ENCODE measurements around the gene SETD9.

DNA sequence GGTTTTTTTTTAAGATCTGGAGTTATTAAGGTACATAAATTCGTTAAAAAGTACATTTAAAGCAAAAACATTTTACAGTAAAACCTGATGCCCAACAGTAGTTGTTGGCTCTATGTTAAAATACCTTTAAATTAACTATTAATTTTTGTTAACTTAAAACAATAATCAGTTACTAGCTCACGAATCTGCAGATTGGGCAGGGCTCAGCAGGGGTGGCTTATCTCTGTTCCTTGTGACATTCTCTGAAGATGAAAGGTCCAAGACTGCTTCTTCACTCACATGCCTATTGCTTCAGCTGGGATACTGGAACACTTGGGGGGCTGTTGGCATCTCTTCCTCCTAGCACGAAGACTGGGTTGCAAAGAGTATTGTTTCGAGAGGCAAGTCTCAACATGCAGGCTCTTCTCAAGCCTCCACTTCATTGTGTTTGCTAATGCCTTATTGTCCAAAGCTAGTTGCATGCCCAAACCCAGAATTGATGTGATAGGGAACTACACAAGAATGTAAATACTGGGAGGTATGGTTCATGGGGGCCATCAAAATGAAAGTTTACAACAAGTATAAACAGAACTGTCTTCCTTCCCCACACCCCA lies 47.4 kb upstream of the SETD9 start:
- TF ChIP-seq, protein P1, sequence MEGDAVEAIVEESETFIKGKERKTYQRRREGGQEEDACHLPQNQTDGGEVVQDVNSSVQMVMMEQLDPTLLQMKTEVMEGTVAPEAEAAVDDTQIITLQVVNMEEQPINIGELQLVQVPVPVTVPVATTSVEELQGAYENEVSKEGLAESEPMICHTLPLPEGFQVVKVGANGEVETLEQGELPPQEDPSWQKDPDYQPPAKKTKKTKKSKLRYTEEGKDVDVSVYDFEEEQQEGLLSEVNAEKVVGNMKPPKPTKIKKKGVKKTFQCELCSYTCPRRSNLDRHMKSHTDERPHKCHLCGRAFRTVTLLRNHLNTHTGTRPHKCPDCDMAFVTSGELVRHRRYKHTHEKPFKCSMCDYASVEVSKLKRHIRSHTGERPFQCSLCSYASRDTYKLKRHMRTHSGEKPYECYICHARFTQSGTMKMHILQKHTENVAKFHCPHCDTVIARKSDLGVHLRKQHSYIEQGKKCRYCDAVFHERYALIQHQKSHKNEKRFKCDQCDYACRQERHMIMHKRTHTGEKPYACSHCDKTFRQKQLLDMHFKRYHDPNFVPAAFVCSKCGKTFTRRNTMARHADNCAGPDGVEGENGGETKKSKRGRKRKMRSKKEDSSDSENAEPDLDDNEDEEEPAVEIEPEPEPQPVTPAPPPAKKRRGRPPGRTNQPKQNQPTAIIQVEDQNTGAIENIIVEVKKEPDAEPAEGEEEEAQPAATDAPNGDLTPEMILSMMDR (IDR thresholded peaks at IDR 0.05): no peak
- no peak for TF ChIP-seq EP300 (IDR thresholded peaks at IDR 0.05)

Measured in ovary (tissue), 3 donors.